GM12878 (cell line): ENCODE data around the gene TRDN.
A peak's percentile ranks its signal among the peaks of the same experiment; 100 is the strongest.

Experiments
- CTCF ChIP-seq, 3 experiments: IDR thresholded peaks in 2 of 3; conservative IDR thresholded peaks in 1 of 3; 2 replicates each; pipeline ENCODE4 v1.5.1; 2011; ENCODE audit warnings: low read depth in 3 of 3, low read length in 3 of 3, mild to moderate bottlenecking in 3 of 3, control low read depth in 2 of 3, moderate library complexity in 2 of 3, inconsistent platforms in 1 of 3, mixed read lengths in 1 of 3; ENCODE audit not compliant: control insufficient read depth in 2 of 3, insufficient read depth in 1 of 3; ENCODE audit errors: extremely low read depth in 1 of 3
- EZH2 ChIP-seq: IDR thresholded peaks from 2 replicates; pipeline ENCODE4 v1.6.1; 2012; ENCODE audit warnings: low read depth, mild to moderate bottlenecking, control low read depth, inconsistent platforms, low read length, borderline replicate concordance; ENCODE audit not compliant: control insufficient read depth
- FOS ChIP-seq: IDR thresholded peaks from 3 replicates; pipeline ENCODE4 v1.6.1; 2011; ENCODE audit warnings: borderline replicate concordance; ENCODE audit not compliant: insufficient read length; ENCODE audit errors: extremely low read depth
- KDM1A ChIP-seq: fragments of 200-600 bp; sonication (generic); IDR thresholded peaks from 2 replicates; pipeline ENCODE4 v1.6.1; 2016; ENCODE audit warnings: borderline replicate concordance
- MAX ChIP-seq: IDR thresholded peaks from 2 replicates; pipeline ENCODE4 v1.6.1; 2012; ENCODE audit warnings: low read depth, low read length, improper control_type of control experiment
- POLR2A ChIP-seq: IDR thresholded peaks from 2 replicates; pipeline ENCODE4 v1.6.1; 2011; ENCODE audit warnings: low read depth, mild to moderate bottlenecking, low read length
- RFX5 ChIP-seq: IDR thresholded peaks from 2 replicates; pipeline ENCODE4 v1.6.1; 2011; ENCODE audit warnings: low read depth, low read length, improper control_type of control experiment
- SP1 ChIP-seq: IDR thresholded peaks from one replicate; pipeline ENCODE4 v1.6.1; 2011; ENCODE audit warnings: low read depth, low read length
- TCF7 ChIP-seq: IDR thresholded peaks from 2 replicates; pipeline ENCODE4 v1.6.1; 2014; ENCODE audit warnings: antibody characterized with exemption, borderline replicate concordance
- ZBED1 ChIP-seq: IDR thresholded peaks from 2 replicates; pipeline ENCODE4 v1.6.1; 2016; ENCODE audit warnings: borderline replicate concordance
- ZBTB11 ChIP-seq: fragments of 450-650 bp; formaldehyde crosslinking; IDR thresholded peaks from 2 replicates; pipeline ENCODE4 v1.5.0; 2022; ENCODE audit warnings: mild to moderate bottlenecking, missing genetic modification characterization
- ZNF207 ChIP-seq: fragments of 450-650 bp; IDR thresholded peaks from 2 replicates; pipeline ENCODE4 v1.6.1; 2014; ENCODE audit warnings: antibody characterized with exemption, mild to moderate bottlenecking, borderline replicate concordance
- ZNF274 ChIP-seq: IDR thresholded peaks from one replicate; pipeline ENCODE4 v1.8.0; 2011; ENCODE audit not compliant: insufficient read length, insufficient read depth
- ZNF592 ChIP-seq: fragments of 450-650 bp; IDR thresholded peaks from 2 replicates; pipeline ENCODE4 v1.6.1; 2017; ENCODE audit warnings: mild to moderate bottlenecking, moderate library complexity

GRCh38 chr6:123316733-123317323 lies 319.9 kb downstream of the TRDN start:
- no peak for TF ChIP-seq SP1
- no peak for TF ChIP-seq TCF7
- no peak for TF ChIP-seq POLR2A
- TF ChIP-seq ZBTB11 = no peak
- TF ChIP-seq EZH2 = no peak
- TF ChIP-seq KDM1A = no peak
- TF ChIP-seq MAX = no peak
- no peak for TF ChIP-seq ZNF274
- TF ChIP-seq FOS = no peak
- TF ChIP-seq ZNF207 = no peak
- no peak for TF ChIP-seq RFX5
- TF ChIP-seq ZBED1 = no peak
- TF ChIP-seq CTCF (IDR thresholded peaks at IDR 0.05 in 2 of 3, conservative IDR thresholded peaks at IDR 0.05 in 1 of 3; ENCODE audit: control insufficient read depth in 2 of 3, extremely low read depth in 1 of 3, insufficient read depth in 1 of 3, low read depth in 3 of 3, low read length in 3 of 3) = peak in 1 of 3 experiments; percentile 26; a peak in 3 of 6 replicates
- TF ChIP-seq ZNF592 = no peak
